Tibial nerve (tissue), 3 donors: Measurements from ENCODE around the gene INPP5A.

Source experiments
- CTCF ChIP-seq, 5 experiments: fragments of 200-600 bp in 3 of 5; fragments of 450-650 bp in 2 of 5; sonication (generic) in 3 of 5; IDR thresholded peaks; one replicate each; pipeline ENCODE4 v1.5.1; 2016 to 2019; ENCODE audit warnings: antibody characterized with exemption in 5 of 5, mild to moderate bottlenecking in 3 of 5, moderate library complexity in 2 of 5
- POLR2A ChIP-seq, 2 donors: fragments of 450-650 bp; IDR thresholded peaks; one replicate each; pipeline ENCODE4 v1.6.1; 2017; ENCODE audit warnings: antibody characterized with exemption in 2 of 2, mild to moderate bottlenecking in 2 of 2, moderate library complexity in 2 of 2

GRCh38 chr10:132692311-132692710 is 154.7 kb downstream of the INPP5A start:
- TF ChIP-seq CTCF (IDR thresholded peaks at IDR 0.05), result no peak
- TF ChIP-seq POLR2A (IDR thresholded peaks at IDR 0.05), result no peak
